Breast epithelium (tissue), 4 donors: ENCODE data around the gene LOXL4. TPM values are rescaled to one million over a fixed set of nuclear protein-coding genes. Genes with fewer than 3 reads are reported as not detected.

ENCODE experiments used
- DNase-seq, 2 donors: peaks; one replicate each; pipeline ENCODE4 v3.0.0-alpha.2; 2019; ENCODE audit warnings: low spot score in 2 of 2
- H3K27ac ChIP-seq, 2 donors: fragments of 200-600 bp; sonication (generic) in 1 of 2; one replicate each; pipeline ENCODE4 v1.5.1; 2016 to 2019; ENCODE audit warnings: mild to moderate bottlenecking in 1 of 2
- H3K27me3 ChIP-seq, 2 donors: fragments of 200-600 bp; sonication (generic) in 1 of 2; one replicate each; pipeline versions ENCODE4 v1.5.1 to v1.6.0; 2017 to 2019; ENCODE audit warnings: control low read depth in 1 of 2, mild to moderate bottlenecking in 1 of 2
- H3K36me3 ChIP-seq: fragments of 200-600 bp; one replicate; pipeline ENCODE4 v1.5.1; 2019
- H3K4me1 ChIP-seq, 2 donors: fragments of 200-600 bp; sonication (generic); one replicate each; pipeline ENCODE4 v1.5.1; 2016 to 2019; ENCODE audit warnings: control low read depth in 1 of 2
- H3K4me3 ChIP-seq, 3 donors: fragments of 200-600 bp; sonication (generic); 1 replicate in 2 of 3; 2 replicates in 1 of 3; pipeline ENCODE4 v1.5.1; 2016 to 2019; ENCODE audit warnings: mild to moderate bottlenecking in 3 of 3, moderate library complexity in 2 of 3
- H3K9me3 ChIP-seq, 2 donors: fragments of 200-600 bp; sonication (generic) in 1 of 2; one replicate each; pipeline ENCODE4 v1.5.1; 2016 to 2019; ENCODE audit warnings: control low read depth in 1 of 2
- POLR2A ChIP-seq: fragments of 450-650 bp; IDR thresholded peaks from one replicate; pipeline ENCODE4 v1.6.1; 2016; ENCODE audit warnings: antibody characterized with exemption, mild to moderate bottlenecking, moderate library complexity
- POLR2AphosphoS5 ChIP-seq, 3 donors: sonication (generic); formaldehyde crosslinking; IDR thresholded peaks; one replicate each; pipeline ENCODE4 v1.6.1; 2017; ENCODE audit warnings: antibody characterized with exemption in 3 of 3
- intact Hi-C: fragments of 100-400 bp; cut with DNase I; formaldehyde crosslinking; loops from one replicate; pipeline ENCODE4 v1.15.1; 2023; ENCODE audit warnings: low total_unique reads
- total RNA-seq, 3 donors: library from RNA; depleted of rRNA; stranded (reverse); fragments of >200 nt; gene quantifications; one replicate each; pipeline ENCODE4 v1.1.0, GENCODE V29; 2016
- TF ChIP-seq, protein P1 (sequence below), 3 donors: fragments of 450-650 bp; IDR thresholded peaks; one replicate each; pipeline ENCODE4 v1.5.1; 2016 to 2017; ENCODE audit warnings: antibody characterized with exemption in 3 of 3, mild to moderate bottlenecking in 3 of 3, moderate library complexity in 3 of 3

The LOXL4 gene
- total RNA-seq, 3 donors from 2014 or later: 6.9 to 26.1 (median 6.9) TPM

DNA sequence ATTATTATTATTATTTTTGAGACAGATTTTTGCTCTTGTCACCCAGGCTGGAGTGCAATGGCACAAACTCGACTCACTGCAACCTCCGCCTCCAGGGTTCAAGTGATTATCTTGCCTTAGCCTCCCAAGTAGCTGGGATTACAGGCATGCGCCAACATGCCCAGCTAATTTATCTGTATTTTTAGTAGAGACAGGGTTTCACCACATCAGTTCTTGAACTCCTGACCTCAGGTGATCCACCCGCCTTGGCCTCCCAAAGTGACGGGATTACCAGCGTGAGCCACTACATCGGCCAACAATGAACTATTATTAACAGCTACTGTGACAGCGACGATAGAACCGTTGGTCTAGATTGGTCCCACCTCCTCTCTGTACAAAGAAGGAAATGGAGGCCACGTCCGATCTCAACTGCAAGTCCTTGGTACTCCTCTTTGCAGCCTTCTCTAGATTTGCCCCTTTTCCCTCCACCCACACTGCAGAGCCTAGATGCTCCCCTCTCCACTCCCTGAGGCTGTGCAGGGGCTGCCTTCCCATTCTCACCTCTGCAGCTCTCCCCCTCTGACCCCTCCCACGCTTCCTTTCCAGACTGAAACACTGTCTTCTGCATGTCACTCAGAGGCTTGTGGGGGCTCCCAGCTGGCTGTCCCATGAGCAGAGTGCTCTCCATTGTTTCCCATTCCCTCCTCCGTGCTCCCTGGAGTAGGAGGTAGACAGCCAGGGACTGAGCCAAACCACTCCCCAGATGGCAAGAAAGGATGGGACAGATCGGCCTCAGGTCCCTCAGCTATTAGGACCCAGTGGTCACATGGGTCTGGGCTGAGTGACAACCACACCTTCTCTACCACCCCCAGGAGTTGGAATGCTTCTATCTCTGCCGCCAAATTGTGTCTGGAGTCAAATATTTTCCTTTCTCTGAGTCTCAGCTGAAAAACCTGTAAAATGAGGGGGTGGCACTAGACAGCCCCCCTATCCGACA, 2.3 kb downstream of the LOXL4 start:
- TF ChIP-seq, protein P1, sequence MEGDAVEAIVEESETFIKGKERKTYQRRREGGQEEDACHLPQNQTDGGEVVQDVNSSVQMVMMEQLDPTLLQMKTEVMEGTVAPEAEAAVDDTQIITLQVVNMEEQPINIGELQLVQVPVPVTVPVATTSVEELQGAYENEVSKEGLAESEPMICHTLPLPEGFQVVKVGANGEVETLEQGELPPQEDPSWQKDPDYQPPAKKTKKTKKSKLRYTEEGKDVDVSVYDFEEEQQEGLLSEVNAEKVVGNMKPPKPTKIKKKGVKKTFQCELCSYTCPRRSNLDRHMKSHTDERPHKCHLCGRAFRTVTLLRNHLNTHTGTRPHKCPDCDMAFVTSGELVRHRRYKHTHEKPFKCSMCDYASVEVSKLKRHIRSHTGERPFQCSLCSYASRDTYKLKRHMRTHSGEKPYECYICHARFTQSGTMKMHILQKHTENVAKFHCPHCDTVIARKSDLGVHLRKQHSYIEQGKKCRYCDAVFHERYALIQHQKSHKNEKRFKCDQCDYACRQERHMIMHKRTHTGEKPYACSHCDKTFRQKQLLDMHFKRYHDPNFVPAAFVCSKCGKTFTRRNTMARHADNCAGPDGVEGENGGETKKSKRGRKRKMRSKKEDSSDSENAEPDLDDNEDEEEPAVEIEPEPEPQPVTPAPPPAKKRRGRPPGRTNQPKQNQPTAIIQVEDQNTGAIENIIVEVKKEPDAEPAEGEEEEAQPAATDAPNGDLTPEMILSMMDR (IDR thresholded peaks at IDR 0.05): no peak
- TF ChIP-seq POLR2AphosphoS5 (IDR thresholded peaks at IDR 0.05) (no peak), POLR2A (no peak)
- DNase-seq: peak in 1 of 2 donors; percentile 66
- H3K4me1 ChIP-seq: peaks cover 11 to 27% of the 10 kb centered on the region in 2 donors
- peak overlapping the region in 1 of 3 donors; percentile 22 for H3K4me3 ChIP-seq
- intact Hi-C loops: no loop called here
- peak overlapping the region; percentile 90 to 93 for H3K27ac ChIP-seq
- H3K9me3 ChIP-seq: no peaks in the 10 kb centered on the region
- no peaks in the 10 kb centered on the region for H3K27me3 ChIP-seq
- H3K36me3 ChIP-seq: no peaks in the 10 kb centered on the region

- Histone ChIP-seq H3K36me3 (no peaks in the 10 kb centered on the region), H3K27me3 (no peaks in the 10 kb centered on the region), H3K27ac (peak overlapping the region in 1 of 2 donors; percentile 33), H3K4me1 (peaks cover 8 to 24% of the 10 kb centered on the region in 2 donors), H3K4me3 (no peak overlapping the region), H3K9me3 (no peaks in the 10 kb centered on the region)
- intact Hi-C loops: no loop called here
- TF ChIP-seq POLR2AphosphoS5 (IDR thresholded peaks at IDR 0.05) (no peak), POLR2A (no peak)
- TF ChIP-seq, protein P1 (IDR thresholded peaks at IDR 0.05): no peak
- no peak for DNase-seq
These were observed 3.5 kb downstream of the LOXL4 start for GRCh38 chr10:98264378-98265065.

DNA sequence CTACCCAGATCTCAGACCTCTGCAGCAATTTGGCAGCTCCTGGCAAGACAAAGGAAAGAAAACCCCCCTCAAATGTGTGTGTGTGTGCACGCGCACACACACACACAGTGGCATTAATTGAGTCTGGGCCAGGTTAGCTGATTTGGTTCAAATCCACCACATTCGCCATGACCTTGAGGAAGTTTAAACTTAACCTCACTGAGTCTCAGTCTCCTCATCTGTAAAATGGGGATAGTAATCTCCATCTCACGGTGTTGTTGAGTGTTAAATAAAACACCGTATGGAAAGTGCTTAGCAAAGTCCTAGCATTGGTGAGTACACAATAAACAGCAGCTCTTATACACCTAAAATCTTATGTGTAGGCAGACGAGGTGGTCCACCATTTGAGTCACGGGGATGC, 4.9 kb downstream of the LOXL4 start:
- H3K36me3 ChIP-seq: no peaks in the 10 kb centered on the region
- intact Hi-C loops: no loop called here
- no peaks in the 10 kb centered on the region for H3K27me3 ChIP-seq
- peaks cover 0 to 13% of the 10 kb centered on the region in 2 donors for H3K4me1 ChIP-seq
- no peak for DNase-seq
- no peaks in the 10 kb centered on the region for H3K9me3 ChIP-seq
- TF ChIP-seq, protein P1 (IDR thresholded peaks at IDR 0.05): no peak
- TF ChIP-seq POLR2A: no peak
- no peak for TF ChIP-seq POLR2AphosphoS5 (IDR thresholded peaks at IDR 0.05)
- no peak overlapping the region for H3K4me3 ChIP-seq
- peak overlapping the region in 1 of 2 donors; percentile 45 for H3K27ac ChIP-seq

DNA sequence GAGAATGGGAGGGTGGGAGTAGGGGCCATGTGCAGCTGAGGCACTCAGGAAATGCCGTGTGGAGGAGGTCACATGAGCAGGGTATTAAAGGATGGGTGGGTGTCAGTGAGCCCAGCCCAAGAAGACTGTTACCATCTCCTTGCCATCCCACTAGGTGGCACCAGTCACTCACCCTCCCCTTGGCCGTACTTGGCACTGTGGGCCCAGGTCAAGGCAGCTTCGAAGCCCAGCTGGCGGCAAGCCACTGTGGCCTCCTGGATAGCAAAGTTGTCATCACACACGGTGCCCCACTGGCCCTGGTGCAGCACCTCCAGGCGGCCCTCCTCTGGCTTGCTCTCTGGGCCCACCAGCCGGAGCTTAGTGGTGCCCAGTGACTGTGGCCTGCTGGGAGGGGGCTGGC, 5.4 kb downstream of the LOXL4 start:
- intact Hi-C loops: no loop called here
- peak in 1 of 2 donors; percentile 53 for DNase-seq
- peak overlapping the region in 1 of 2 donors; percentile 45 for H3K27ac ChIP-seq

More for the DNA sequence above, 5.4 kb downstream of the LOXL4 start:
- TF ChIP-seq POLR2AphosphoS5 (IDR thresholded peaks at IDR 0.05) (no peak), POLR2A (no peak)
- TF ChIP-seq, protein P1 (IDR thresholded peaks at IDR 0.05): peak in 1 of 3 donors; percentile 41
- Histone ChIP-seq H3K4me1 (peaks cover 0 to 11% of the 10 kb centered on the region in 2 donors), H3K36me3 (no peaks in the 10 kb centered on the region), H3K9me3 (no peaks in the 10 kb centered on the region), H3K4me3 (no peak overlapping the region), H3K27me3 (no peaks in the 10 kb centered on the region)
